Spinal cord (tissue), 10 donors: ENCODE measurements around the gene DPP6. TPM values are rescaled to one million over a fixed set of nuclear protein-coding genes. Genes with fewer than 3 reads are reported as not detected.
A peak's percentile ranks its signal among the peaks of the same experiment; 100 is the strongest.

Source experiments
- DNase-seq, 6 donors: peaks; one replicate each; pipeline versions ENCODE4 v3.0.0 to v3.0.0-alpha.2; 2013 to 2015; ENCODE audit warnings: low spot score in 6 of 6, low read depth in 4 of 6
- H3K27ac ChIP-seq: one replicate; pipeline ENCODE4 v1.5.1; 2013; ENCODE audit warnings: low read depth, low read length, control low read depth
- H3K27me3 ChIP-seq: one replicate; pipeline ENCODE4 v1.6.1; 2013; ENCODE audit warnings: low read length; ENCODE audit not compliant: control insufficient read depth, insufficient read depth
- H3K36me3 ChIP-seq: one replicate; pipeline ENCODE4 v1.6.1; 2013; ENCODE audit warnings: low read length; ENCODE audit not compliant: control insufficient read depth, insufficient read depth
- H3K4me1 ChIP-seq: one replicate; pipeline ENCODE4 v1.6.1; 2013; ENCODE audit warnings: low read length; ENCODE audit not compliant: control insufficient read depth, insufficient read depth
- H3K4me3 ChIP-seq: one replicate; pipeline ENCODE4 v1.5.1; 2013; ENCODE audit warnings: low read depth, low read length, control low read depth
- H3K9me3 ChIP-seq: one replicate; pipeline ENCODE4 v1.6.1; 2013; ENCODE audit warnings: low read length; ENCODE audit not compliant: control insufficient read depth, insufficient read depth
- WGBS: methylation state at CpG from one replicate; pipeline ENCODE4 v1.1.5; 2013; ENCODE audit warnings: missing lambda C conversion rate; ENCODE audit not compliant: insufficient coverage; 5-methylcytosine and 5-hydroxymethylcytosine counted together
- polyA plus RNA-seq, 2 donors: library from polyadenylated mRNA; unstranded; fragments of 120-200 nt; gene quantifications; one replicate each; pipeline ENCODE4 v1.2.1, GENCODE V29; 2013; ENCODE audit not compliant: insufficient read length in 2 of 2
- total RNA-seq, 2 donors: library from RNA; depleted of rRNA in 1 of 2; stranded (reverse); fragments of 120-200 nt in 1 of 2; fragments of >200 nt in 1 of 2; gene quantifications; one replicate each; pipeline versions ENCODE4 v1.2.3 to v1.2.4, GENCODE V29; 2013 to 2014
- donor health status: healthy.

The DPP6 gene
- total and polyA plus RNA-seq, 4 donors: 36.3 to 104 (median 78.5) TPM

DNA sequence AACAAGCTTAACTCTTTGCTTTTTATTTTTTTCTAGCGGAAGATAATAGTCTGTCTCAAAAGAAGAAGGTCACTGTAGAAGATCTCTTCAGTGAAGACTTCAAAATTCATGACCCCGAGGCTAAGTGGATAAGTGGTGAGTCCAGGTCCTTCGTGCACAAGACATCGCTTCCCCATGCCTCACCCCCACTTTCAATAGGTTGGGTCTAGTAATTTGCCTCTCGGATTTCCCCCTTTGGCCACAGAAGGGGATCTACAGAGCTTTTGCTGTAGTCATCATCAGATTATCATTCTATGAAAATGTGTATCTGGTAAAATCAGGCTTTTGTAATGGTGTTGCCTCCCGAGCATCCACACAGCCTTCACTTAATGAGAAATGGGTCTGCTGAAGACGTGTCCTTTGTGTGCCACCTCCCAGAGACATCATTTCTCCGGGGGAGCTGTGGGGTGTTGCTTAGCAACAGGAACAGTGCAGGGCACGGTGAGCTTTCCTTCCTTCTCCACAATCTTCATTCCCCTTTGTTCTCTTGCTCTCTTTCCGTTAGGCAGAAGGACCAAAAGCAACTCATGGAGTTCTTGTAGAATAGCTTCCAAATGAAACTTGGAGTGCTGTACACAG is 422.8 kb downstream of the DPP6 start:
- Histone ChIP-seq H3K4me3 (no peak overlapping the region), H3K9me3 (no peaks in the 10 kb centered on the region), H3K4me1 (no peaks in the 10 kb centered on the region), H3K27me3 (no peaks in the 10 kb centered on the region), H3K27ac (no peak overlapping the region), H3K36me3 (peaks cover 3% of the 10 kb centered on the region)
- WGBS: 80% methylated on average over 1 of the region's 10 CpGs
- DNase-seq: peak in 1 of 6 donors; percentile 76

- DNase-seq: no peak
- Histone ChIP-seq H3K4me3 (no peak overlapping the region), H3K27me3 (no peaks in the 10 kb centered on the region), H3K4me1 (no peaks in the 10 kb centered on the region), H3K27ac (no peak overlapping the region), H3K36me3 (peaks cover 3% of the 10 kb centered on the region), H3K9me3 (no peaks in the 10 kb centered on the region)
- 43% methylated on average over 4 of the region's 5 CpGs for WGBS
Observed at GRCh38 chr7:154475864-154476263, 423.7 kb downstream of the DPP6 start.

DNA sequence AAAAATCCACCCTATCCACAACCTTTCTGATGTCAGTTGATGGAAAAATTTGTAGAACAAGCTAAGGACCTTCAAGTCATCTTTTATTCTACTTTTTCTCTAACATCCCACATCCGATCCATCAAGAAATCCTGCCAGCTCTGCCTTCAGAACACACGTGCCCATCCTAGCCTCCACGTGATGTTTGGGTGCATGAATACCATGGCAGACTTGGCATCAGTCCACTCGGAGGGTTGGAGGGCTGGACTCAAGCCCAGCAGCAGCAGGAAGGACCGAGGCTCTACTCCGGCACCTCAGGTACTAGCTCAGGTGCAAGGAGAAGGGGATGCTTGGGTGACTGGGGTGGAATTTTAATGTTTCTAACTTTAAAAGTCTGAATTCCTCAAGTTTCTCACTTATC is 428.6 kb downstream of the DPP6 start:
- peak in 1 of 6 donors; percentile 61 for DNase-seq
- whole genome bisulfite sequencing: 28% methylated on average over 4 of the region's 6 CpGs
- H3K27me3 ChIP-seq: no peaks in the 10 kb centered on the region
- no peak overlapping the region for H3K4me3 ChIP-seq
- no peaks in the 10 kb centered on the region for H3K9me3 ChIP-seq
- peaks cover 6% of the 10 kb centered on the region for H3K4me1 ChIP-seq
- H3K27ac ChIP-seq: no peak overlapping the region
- H3K36me3 ChIP-seq: peaks cover 3% of the 10 kb centered on the region

GRCh38 chr7:154482863-154483262 is 430.7 kb downstream of the DPP6 start:
- DNase-seq: no peak
- 89% methylated on average over 11 of the region's 11 CpGs for WGBS
- peaks cover 3% of the 10 kb centered on the region for H3K36me3 ChIP-seq
- H3K9me3 ChIP-seq: no peaks in the 10 kb centered on the region
- H3K27me3 ChIP-seq: no peaks in the 10 kb centered on the region
- H3K4me3 ChIP-seq: no peak overlapping the region
- H3K27ac ChIP-seq: no peak overlapping the region
- peaks cover 9% of the 10 kb centered on the region for H3K4me1 ChIP-seq

- Histone ChIP-seq H3K36me3 (peaks cover 3% of the 10 kb centered on the region), H3K27me3 (no peaks in the 10 kb centered on the region), H3K4me1 (peaks cover 9% of the 10 kb centered on the region), H3K27ac (peak overlapping the region; percentile 27), H3K9me3 (no peaks in the 10 kb centered on the region), H3K4me3 (no peak overlapping the region)
- 22% methylated on average over 6 of the region's 7 CpGs for WGBS
- peak in 3 of 6 donors; percentile 29 to 87 (median 69) for DNase-seq
Observed at GRCh38 chr7:154484406-154484805, 432.2 kb downstream of the DPP6 start.

GRCh38 chr7:154484943-154485342 is 432.7 kb downstream of the DPP6 start:
- DNase-seq: no peak
- Histone ChIP-seq H3K36me3 (peaks cover under 1% of the 10 kb centered on the region), H3K4me1 (peaks cover 9% of the 10 kb centered on the region), H3K4me3 (no peak overlapping the region), H3K27ac (no peak overlapping the region), H3K9me3 (no peaks in the 10 kb centered on the region), H3K27me3 (no peaks in the 10 kb centered on the region)
- no CpG with 5 or more reads among the region's 4 CpGs for WGBS

- WGBS: 100% methylated on average over 1 of the region's 4 CpGs
- Histone ChIP-seq H3K9me3 (no peaks in the 10 kb centered on the region), H3K36me3 (no peaks in the 10 kb centered on the region), H3K27me3 (no peaks in the 10 kb centered on the region), H3K27ac (no peak overlapping the region), H3K4me1 (peaks cover 3% of the 10 kb centered on the region), H3K4me3 (no peak overlapping the region)
- DNase-seq: no peak
Observed at GRCh38 chr7:154489897-154490296, 437.7 kb downstream of the DPP6 start.

DNA sequence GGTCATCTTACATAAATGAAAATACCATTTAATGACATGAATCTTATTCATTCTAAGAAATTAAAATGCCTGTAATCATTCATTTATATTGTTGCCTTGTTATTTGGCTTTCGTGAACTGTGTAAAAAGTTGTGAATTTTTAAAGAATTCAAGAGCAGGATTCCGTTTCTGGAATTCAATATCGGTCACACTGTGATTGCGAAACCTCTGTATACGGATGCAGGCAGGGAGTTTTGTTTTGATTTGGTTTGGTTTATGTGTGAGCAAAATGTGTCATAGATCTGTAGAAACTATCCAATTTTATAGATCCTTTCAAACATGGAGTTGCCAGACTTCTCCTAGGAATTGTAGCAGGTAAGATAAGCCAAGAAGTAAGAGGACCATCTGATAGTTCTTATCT is 441.4 kb downstream of the DPP6 start:
- Histone ChIP-seq H3K9me3 (no peaks in the 10 kb centered on the region), H3K36me3 (no peaks in the 10 kb centered on the region), H3K27me3 (no peaks in the 10 kb centered on the region), H3K27ac (no peak overlapping the region), H3K4me1 (no peaks in the 10 kb centered on the region), H3K4me3 (no peak overlapping the region)
- WGBS: 90% methylated on average over 3 of the region's 5 CpGs
- no peak for DNase-seq

DNA sequence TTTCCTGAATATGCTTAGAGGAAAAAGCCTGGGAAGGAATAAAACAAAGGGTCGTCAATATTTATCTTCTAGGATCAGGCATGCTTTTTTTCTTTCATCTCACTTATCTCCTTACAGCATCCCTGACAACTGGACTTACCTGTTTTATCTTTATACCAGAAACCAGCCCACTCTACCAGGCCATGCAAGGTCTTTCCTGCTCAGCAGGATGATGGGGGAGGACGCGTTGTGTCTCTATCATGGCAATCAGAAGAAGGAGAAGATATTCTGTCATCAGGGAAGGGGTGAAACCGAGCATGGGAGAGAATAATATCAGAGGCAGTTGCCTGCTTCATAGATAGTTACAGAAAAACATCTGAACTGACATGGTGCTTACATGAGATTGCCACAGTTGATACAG is 445.6 kb downstream of the DPP6 start:
- no peak overlapping the region for H3K27ac ChIP-seq
- no peak overlapping the region for H3K4me3 ChIP-seq
- H3K27me3 ChIP-seq: no peaks in the 10 kb centered on the region
- no peaks in the 10 kb centered on the region for H3K36me3 ChIP-seq
- no peak for DNase-seq
- no peaks in the 10 kb centered on the region for H3K4me1 ChIP-seq
- 100% methylated on average over 1 of the region's 4 CpGs for WGBS
- H3K9me3 ChIP-seq: peaks cover 7% of the 10 kb centered on the region

DNA sequence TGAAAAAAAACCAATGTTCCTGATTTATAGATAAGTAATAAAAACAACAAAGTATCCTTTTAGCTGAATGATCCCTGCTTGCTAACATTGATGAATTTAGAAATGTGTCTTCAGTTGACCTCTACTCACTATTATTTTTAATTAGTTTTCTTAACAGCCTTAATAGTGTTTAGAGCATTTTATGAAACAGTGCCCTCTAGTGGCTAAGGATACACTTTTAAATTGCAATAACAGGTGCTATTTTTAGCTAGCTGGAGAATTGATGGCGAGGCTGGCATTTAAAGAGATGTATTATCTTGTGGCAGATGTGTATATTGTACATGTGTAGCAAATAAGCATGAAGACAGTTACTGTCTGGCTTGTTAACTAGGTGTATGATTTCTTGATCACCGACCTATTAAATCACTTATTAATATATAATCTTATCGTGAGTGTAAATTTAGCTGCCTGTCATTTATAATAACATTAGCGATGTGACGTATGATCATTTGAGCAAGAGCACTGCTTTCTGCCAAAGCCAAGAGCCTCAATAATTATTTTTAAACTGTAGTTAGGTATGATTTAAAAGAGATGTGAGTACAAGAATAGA is 451.9 kb downstream of the DPP6 start:
- peak; percentile 40 to 90 (median 46) for DNase-seq
- 0% methylated on average over 1 of the region's 5 CpGs for WGBS
- H3K27ac ChIP-seq: no peak overlapping the region
- H3K36me3 ChIP-seq: no peaks in the 10 kb centered on the region
- H3K4me3 ChIP-seq: no peak overlapping the region
- no peaks in the 10 kb centered on the region for H3K27me3 ChIP-seq
- no peaks in the 10 kb centered on the region for H3K4me1 ChIP-seq
- peaks cover 10% of the 10 kb centered on the region for H3K9me3 ChIP-seq
